Effector memory CD8-positive, alpha-beta T cell (primary cell): ENCODE measurements around the gene ZDHHC6.
"Not testable (repeated sequence)": the region's sequence is repeated elsewhere in the genome, so short reads cannot be mapped to it uniquely, and the experiment has no call there.

Source experiments
- ATAC-seq: fragments of 150-1000 bp; cut with Tn5 transposase; replicated peaks from 2 replicates; pipeline ENCODE4 v1.10.0; 2021; ENCODE audit warnings: mild to moderate bottlenecking, moderate library complexity
- DNase-seq, 3 experiments: peaks; one replicate each; pipeline ENCODE4 v3.0.0; 2021
- H3K27ac Mint-ChIP-seq, 2 donors: one replicate each; pipeline ENCODE4 v1.8.0; 2022; ENCODE audit warnings: mild to moderate bottlenecking in 2 of 2, mixed read lengths in 2 of 2, moderate library complexity in 2 of 2
- H3K27me3 Mint-ChIP-seq, 2 donors: one replicate each; pipeline ENCODE4 v1.8.0; 2022; ENCODE audit warnings: mixed read lengths in 2 of 2
- H3K36me3 Mint-ChIP-seq: one replicate; pipeline ENCODE4 v1.8.0; 2022; ENCODE audit warnings: mild to moderate bottlenecking, moderate library complexity, mixed read lengths; ENCODE audit not compliant: insufficient read depth
- H3K4me1 Mint-ChIP-seq, 2 donors: one replicate each; pipeline ENCODE4 v1.8.0; 2022; ENCODE audit warnings: low read depth in 2 of 2, mixed read lengths in 2 of 2
- H3K4me3 Mint-ChIP-seq, 2 donors: one replicate each; pipeline ENCODE4 v1.8.0; 2022; ENCODE audit warnings: mild to moderate bottlenecking in 2 of 2, mixed read lengths in 2 of 2, moderate library complexity in 2 of 2
- H3K9me3 Mint-ChIP-seq, 2 donors: one replicate each; pipeline ENCODE4 v1.8.0; 2022; ENCODE audit warnings: mixed read lengths in 2 of 2

The ZDHHC6 gene

GRCh38 chr10:112394475-112394875, 52.2 kb downstream of the ZDHHC6 start:
- ATAC-seq (no peak), DNase-seq (no peak)
- Mint-ChIP-seq H3K27me3 (no peaks in the 10 kb centered on the region), H3K27ac (no peak overlapping the region), H3K4me1 (peaks cover 20 to 31% of the 10 kb centered on the region in 2 donors), H3K9me3 (no peaks in the 10 kb centered on the region), H3K36me3 (peaks cover 18% of the 10 kb centered on the region), H3K4me3 (no peak overlapping the region)

GRCh38 chr10:112393827-112394226, 52.9 kb downstream of the ZDHHC6 start:
- Mint-ChIP-seq H3K27ac (no peak overlapping the region), H3K4me3 (no peak overlapping the region)
- no peak for ATAC-seq

GRCh38 chr10:112393341-112393740, 53.4 kb downstream of the ZDHHC6 start:
- Mint-ChIP-seq H3K4me1 (peaks cover 31 to 42% of the 10 kb centered on the region in 2 donors), H3K27ac (peak overlapping the region in 1 of 2 donors; percentile 23), H3K27me3 (no peaks in the 10 kb centered on the region), H3K36me3 (peaks cover 6% of the 10 kb centered on the region), H3K9me3 (no peaks in the 10 kb centered on the region), H3K4me3 (no peak overlapping the region)
- no peak for ATAC-seq
- no peak for DNase-seq

More at GRCh38 chr10:112393827-112394226, 52.9 kb downstream of the ZDHHC6 start:
- Mint-ChIP-seq H3K27me3 (no peaks in the 10 kb centered on the region), H3K9me3 (no peaks in the 10 kb centered on the region), H3K4me1 (peaks cover 27 to 37% of the 10 kb centered on the region in 2 donors), H3K36me3 (peaks cover 11% of the 10 kb centered on the region)
- no peak for DNase-seq

GRCh38 chr10:112390125-112390703, 56.5 kb downstream of the ZDHHC6 start:
- Mint-ChIP-seq H3K36me3 (peaks cover 6% of the 10 kb centered on the region), H3K27me3 (no peaks in the 10 kb centered on the region), H3K27ac (peak overlapping the region; percentile 85 to 93), H3K9me3 (no peaks in the 10 kb centered on the region), H3K4me3 (no peak overlapping the region), H3K4me1 (peaks cover 40 to 70% of the 10 kb centered on the region in 2 donors)
- no peak for DNase-seq
- ATAC-seq, result no peak

DNA sequence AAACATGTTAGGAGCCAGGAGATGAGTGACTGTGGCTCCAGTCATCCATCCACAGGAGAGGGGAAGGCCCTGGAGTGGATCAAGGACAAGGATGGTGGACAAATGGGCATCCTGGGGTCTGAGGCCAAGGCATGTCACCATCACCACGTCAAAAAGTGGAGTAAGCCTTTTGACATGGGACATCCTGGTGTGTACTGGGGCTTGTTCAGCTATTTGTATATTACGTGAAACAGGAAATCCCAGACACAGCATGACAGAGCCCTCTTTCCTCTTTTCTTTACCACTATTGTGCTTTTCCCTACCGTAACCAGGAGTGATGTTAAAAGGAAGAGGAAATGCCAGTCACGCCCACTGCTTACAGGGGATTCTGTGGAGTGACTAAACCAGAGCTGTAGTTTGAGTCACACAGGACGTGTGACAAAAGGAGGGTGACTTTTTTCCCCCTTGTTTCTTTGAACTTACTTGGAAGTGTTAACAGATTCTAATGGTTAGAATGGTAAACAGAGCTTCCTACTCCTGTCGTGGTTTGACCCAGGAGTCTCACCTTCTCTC, 57.4 kb downstream of the ZDHHC6 start:
- Mint-ChIP-seq H3K27ac (peak overlapping the region; percentile 85 to 93), H3K9me3 (no peaks in the 10 kb centered on the region), H3K36me3 (peaks cover 4% of the 10 kb centered on the region), H3K27me3 (no peaks in the 10 kb centered on the region), H3K4me1 (peaks cover 47 to 77% of the 10 kb centered on the region in 2 donors), H3K4me3 (peak overlapping the region; percentile 56 to 63)
- DNase-seq (peak in 2 of 3 experiments; percentile 45 to 47), ATAC-seq (peak; percentile 89)

DNA sequence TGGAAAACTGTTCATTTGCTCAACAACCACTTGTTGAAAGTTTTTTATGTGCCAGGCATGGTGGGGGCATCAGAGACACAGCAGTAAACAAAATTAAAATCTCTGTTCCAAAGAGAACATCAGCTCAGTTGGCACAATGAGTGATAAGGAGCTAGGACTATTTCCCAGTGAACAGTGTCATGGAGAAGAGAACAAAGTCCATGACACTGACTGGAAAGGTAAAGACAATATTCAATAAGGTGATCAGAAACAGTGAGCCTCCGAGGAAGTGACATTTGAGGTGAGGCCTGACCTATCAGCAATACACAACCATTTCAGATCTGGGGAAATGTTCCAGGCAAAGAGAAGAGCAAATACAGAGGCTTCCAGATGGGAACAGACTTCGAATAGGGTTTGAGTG, 58.2 kb downstream of the ZDHHC6 start:
- no peak for ATAC-seq
- H3K9me3 Mint-ChIP-seq, result no peaks in the 10 kb centered on the region
- H3K27ac Mint-ChIP-seq, result peak overlapping the region; percentile 85 to 93
- H3K4me3 Mint-ChIP-seq, result peak overlapping the region in 1 of 2 donors; percentile 63
- no peak for DNase-seq
- H3K27me3 Mint-ChIP-seq, result no peaks in the 10 kb centered on the region
- H3K4me1 Mint-ChIP-seq, result peaks cover 47 to 74% of the 10 kb centered on the region in 2 donors
- H3K36me3 Mint-ChIP-seq, result no peaks in the 10 kb centered on the region

- not testable (repeated sequence) for H3K27me3 Mint-ChIP-seq, H3K9me3 Mint-ChIP-seq, ATAC-seq, DNase-seq, H3K36me3 Mint-ChIP-seq, H3K4me3 Mint-ChIP-seq
- Mint-ChIP-seq H3K4me1 (peaks cover 42 to 69% of the 10 kb centered on the region in 2 donors), H3K27ac (peak overlapping the region; percentile 85 to 93)
Measured at GRCh38 chr10:112388056-112388455, 58.7 kb downstream of the ZDHHC6 start.

GRCh38 chr10:112385201-112385600, 61.5 kb downstream of the ZDHHC6 start:
- Mint-ChIP-seq H3K27me3 (no peaks in the 10 kb centered on the region), H3K36me3 (peaks cover 6% of the 10 kb centered on the region), H3K27ac (peak overlapping the region; percentile 26 to 61), H3K4me1 (peaks cover 61 to 83% of the 10 kb centered on the region in 2 donors), H3K9me3 (no peaks in the 10 kb centered on the region), H3K4me3 (peak overlapping the region in 1 of 2 donors; percentile 4)
- ATAC-seq, result no peak
- DNase-seq, result no peak

- ATAC-seq (no peak), DNase-seq (no peak)
- Mint-ChIP-seq H3K27me3 (no peaks in the 10 kb centered on the region), H3K9me3 (no peaks in the 10 kb centered on the region), H3K4me3 (no peak overlapping the region), H3K4me1 (peaks cover 57 to 81% of the 10 kb centered on the region in 2 donors), H3K27ac (peak overlapping the region; percentile 26 to 61), H3K36me3 (peaks cover 6% of the 10 kb centered on the region)
Measured at GRCh38 chr10:112384141-112384540, 62.6 kb downstream of the ZDHHC6 start.

GRCh38 chr10:112383325-112383724, 63.4 kb downstream of the ZDHHC6 start:
- H3K27ac Mint-ChIP-seq, result peak overlapping the region in 1 of 2 donors; percentile 49
- ATAC-seq (no peak), DNase-seq (no peak)
- H3K4me1 Mint-ChIP-seq, result peaks cover 56 to 80% of the 10 kb centered on the region in 2 donors
- no peak overlapping the region for H3K4me3 Mint-ChIP-seq
- H3K9me3 Mint-ChIP-seq, result no peaks in the 10 kb centered on the region
- H3K36me3 Mint-ChIP-seq, result peaks cover 6% of the 10 kb centered on the region
- no peaks in the 10 kb centered on the region for H3K27me3 Mint-ChIP-seq

DNA sequence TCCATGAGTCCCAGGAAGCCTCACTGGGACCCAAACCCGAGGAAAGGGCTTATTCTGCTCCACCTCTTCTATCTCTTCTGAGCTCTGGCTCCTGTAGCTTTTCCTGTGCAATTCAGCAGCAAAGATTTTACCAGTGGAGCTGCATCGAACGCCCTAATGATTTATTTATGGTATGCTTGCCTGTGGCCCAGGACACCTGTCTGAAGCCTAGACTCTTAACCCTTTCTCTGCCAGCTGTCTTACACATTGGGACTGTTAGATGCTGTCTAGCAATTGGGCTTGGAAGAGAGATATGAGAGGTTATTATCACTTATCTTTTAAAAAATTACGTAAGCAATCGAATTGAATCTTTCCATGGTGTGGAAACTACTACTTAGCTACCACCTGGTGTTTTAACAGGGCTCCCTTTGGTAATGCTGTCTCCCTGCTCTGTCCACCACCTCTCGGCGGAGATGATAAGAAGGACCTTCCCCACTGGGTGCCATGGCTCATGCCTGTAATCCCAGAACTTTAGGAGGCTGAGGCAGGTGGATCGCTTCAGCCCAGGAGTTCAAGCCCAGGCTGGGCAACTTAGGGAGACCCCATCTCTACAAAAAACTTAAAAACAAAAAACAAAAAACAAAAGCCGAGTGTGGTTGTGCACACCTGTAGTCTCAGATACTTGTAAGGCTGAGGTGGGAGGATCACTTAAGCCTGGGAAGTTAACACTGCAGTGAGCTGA, 64.0 kb downstream of the ZDHHC6 start:
- ATAC-seq, result no peak
- H3K4me1 Mint-ChIP-seq, result peaks cover 58 to 81% of the 10 kb centered on the region in 2 donors
- no peak overlapping the region for H3K4me3 Mint-ChIP-seq
- H3K27ac Mint-ChIP-seq, result peak overlapping the region; percentile 7 to 49
- H3K36me3 Mint-ChIP-seq, result peaks cover 6% of the 10 kb centered on the region
- no peaks in the 10 kb centered on the region for H3K9me3 Mint-ChIP-seq
- H3K27me3 Mint-ChIP-seq, result no peaks in the 10 kb centered on the region
- no peak for DNase-seq
